Stimulated activated CD8-positive, alpha-beta memory T cell treated with anti-CD3 and anti-CD28 coated beads, Interleukin-15, amount 100 ng/mL, for 1 hour (primary cell): ENCODE measurements around the gene SMARCC2.

Source experiments
- DNase-seq: peaks from one replicate; pipeline ENCODE4 v3.0.0-alpha.2; 2020; ENCODE audit warnings: low read depth

SMARCC2 gene

DNA sequence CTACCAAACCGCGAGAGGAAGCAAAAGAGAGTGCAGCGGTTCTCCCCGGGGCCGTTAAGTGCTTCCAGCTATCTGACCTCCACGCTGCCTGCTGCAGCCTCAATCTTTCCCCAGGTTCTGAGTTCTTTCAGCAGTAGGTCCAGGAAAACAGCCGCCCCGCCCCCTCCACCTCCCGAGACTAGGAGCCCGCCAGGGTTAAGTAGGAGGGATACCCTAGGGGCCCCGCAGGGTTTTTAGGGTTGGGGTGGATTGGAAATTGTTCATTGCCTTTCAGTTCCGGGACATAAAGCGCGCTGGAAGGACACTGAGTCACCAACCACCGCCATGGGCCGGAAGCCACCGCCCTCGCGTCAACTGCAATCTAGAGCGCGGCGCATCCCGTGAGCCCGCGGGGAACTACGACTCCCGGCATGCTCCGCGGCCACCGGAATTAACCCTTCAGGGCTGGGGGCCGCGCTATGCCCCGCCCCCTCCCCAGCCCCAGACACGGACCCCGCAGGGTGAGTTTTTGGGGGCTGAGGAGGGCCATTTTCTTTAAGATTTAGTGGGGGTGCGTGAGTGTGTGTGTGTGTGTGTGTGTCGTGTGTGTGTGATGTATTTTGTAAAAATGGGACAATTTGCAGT lies 37.0 kb downstream of the SMARCC2 start, which contains the start of gene MYL6B:
MYL6B (plus strand) TSS at position 456 of the 624 bp plus-strand sequence. CDS start 1,332 bp downstream, outside the sequence.
- DNase-seq, result peak; percentile 83

DNA sequence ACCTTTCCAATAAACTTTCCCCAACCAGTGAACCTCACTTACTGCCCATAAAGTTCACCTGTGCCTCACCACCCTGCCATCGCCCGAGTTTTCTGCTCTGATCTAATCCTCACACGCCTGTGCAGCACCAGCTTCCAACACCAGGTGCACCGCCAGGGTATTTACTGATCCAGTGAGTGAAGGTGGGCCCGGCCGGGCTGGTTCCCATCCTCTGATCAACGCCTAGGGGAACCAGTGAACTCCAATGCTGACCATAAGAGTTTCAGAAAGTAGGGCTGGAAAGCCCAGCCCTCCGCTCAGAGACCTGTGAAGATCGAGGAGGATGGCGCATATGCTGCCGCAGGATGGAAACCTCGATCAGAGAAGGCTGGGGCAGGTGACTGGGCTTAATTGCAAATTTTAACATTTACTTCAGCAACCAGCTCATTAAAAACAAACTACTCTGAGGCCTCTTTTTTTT lies 37.6 kb downstream of the SMARCC2 start:
- DNase-seq, result peak; percentile 49

DNA sequence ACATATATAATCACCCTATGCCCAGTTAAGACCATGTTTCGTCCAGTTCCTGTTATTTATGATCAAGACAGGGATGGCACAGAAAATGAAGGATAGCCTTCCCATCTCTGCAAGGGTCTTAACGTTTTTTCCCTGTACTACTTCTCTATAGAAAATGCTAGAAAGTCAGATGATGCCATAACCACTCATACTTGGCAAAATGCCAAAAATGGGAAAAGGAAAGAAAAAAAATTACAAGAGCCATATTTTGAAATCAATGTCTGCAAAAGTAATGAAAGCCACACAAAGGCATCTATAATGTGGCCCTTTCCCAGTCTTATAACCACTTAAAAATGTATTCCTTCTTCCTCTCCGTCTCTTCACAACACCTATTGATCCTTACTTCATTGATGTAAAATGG lies 38.7 kb downstream of the SMARCC2 start:
- no peak for DNase-seq

DNA sequence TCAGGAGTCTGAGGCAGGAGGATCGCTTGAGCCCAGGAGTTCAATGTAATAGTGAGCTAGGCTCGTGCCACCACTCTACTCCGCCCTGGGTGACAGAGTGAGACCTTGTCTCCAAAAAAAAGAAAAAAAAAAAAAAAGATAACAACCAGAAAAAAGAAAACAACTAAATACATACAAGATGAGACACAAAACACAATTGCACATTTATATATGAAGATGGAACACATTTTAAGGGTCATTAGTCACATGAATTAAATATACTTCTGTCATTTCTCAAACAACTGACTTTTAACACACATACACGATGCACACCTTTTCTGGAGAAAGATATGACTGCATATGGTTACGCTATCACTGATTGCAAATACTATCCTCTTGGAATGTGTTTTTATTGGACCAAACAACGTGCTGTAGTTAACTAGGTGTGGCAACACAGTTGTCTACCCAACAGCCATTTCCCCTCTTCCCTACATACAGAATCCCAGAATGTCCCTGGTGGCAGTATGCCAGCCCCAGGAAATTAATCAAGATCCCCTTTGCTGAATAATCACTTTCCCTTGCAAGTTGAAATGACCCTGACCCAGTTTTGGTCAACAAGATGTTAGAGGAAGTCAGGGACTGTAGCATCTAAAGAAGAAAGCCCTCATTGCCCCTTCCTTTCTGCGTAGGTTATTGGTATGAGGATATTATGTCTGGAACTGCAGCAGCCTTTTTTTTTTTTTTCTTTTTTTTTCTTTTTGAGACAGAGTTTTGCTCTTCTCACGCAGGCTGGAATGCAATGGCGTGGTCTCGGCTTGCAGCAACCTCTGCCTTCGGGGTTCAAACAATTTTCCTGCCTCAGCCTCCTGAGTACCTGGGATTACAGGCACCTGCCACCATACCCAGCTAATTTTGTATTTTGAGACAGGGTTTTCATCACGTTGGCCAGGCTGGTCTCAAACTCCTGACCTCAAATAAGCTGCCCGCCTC lies 42.5 kb downstream of the SMARCC2 start:
- DNase-seq, result no peak

DNA sequence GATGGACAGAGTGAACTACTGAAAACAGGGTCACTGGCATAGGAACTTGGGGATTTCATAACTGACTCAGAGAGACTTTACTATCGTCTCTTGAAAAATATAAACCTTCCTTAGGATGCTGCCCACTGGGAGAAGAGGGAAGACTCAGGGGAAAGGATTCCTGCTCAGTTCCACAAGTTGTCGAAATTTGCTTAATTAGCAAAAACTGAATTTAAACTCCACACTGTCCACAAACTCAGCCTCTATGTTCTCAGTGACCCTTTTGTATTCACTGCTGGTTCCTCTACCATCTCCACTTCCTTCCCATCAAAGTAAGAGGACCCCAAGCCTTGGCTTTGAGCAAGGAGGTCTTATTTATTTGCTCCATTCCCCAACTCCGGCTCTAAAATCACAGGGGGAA lies 44.1 kb downstream of the SMARCC2 start:
- no peak for DNase-seq

DNA sequence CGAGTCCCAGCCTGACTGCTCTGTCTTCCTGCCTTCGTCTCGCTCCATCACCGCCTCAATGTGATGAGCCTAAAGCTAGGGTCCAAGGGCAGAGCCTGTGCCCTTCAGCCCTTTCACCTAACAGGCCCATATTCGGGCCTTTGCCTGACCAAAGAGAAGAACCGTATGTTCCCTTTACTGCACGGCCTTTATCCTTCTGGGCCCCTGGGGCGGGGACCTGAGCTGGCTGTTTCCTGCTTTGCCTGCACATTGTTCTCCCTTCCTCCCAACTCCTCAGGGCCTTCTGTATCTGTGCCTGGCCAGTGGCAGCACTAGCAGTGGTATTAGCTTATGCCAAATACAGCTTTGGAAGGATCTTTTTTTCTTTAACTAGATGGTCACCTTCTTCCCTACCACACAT lies 45.4 kb downstream of the SMARCC2 start:
- no peak for DNase-seq

DNA sequence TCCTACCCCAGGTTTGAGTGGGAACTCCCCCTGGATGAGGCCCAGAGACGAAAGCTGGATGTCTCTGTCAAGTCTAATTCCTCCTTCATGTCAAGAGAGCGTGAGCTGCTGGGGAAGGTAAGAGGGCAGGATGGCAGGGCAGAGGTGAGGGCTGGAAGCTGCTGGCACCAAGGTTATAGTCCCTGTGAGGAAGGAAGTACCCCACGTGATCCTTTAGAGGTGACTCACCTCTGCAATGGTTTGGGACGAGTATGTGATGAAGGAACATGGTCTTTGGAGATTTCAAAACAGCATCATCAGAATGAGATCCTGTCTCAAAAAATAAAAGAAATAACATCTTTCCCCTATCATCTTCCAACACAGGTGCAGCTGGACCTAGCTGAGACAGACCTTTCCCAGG lies 46.1 kb downstream of the SMARCC2 start:
- no peak for DNase-seq

DNA sequence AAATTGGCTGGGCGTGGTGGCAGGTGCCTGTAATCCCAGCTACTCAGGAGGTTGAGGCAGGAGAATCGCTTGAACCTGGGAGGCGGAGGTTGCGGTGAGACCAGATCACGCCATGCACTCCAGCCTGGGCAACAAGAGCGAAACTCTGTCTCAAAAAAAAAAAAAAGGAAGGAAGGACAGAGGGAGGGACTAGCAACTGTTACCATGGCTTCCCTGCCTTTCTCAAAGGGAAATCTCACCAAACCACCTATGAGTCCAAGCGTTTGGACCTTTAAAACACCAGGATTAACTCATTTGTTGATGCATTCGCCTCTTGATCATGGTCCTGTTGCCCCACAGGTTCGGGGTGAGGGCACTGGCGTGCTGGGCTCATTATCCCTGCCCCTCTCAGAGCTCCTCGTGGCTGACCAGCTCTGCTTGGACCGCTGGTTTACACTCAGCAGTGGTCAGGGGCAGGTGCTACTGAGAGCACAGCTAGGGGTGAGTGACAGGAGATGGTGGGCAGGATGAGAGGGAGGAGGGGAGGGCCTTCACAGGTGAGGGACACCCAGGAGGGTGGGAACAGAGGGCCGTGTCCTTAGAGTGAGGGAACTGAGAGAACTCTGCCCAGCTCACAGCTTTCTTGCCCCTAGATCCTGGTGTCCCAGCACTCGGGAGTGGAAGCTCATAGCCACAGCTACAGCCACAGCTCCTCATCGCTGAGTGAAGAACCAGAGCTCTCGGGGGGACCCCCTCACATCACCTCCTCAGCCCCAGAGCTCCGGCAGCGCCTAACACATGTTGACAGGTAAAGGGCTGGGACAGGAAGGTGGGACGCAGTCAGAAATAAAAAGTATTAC lies 47.1 kb downstream of the SMARCC2 start:
- DNase-seq, result no peak

DNA sequence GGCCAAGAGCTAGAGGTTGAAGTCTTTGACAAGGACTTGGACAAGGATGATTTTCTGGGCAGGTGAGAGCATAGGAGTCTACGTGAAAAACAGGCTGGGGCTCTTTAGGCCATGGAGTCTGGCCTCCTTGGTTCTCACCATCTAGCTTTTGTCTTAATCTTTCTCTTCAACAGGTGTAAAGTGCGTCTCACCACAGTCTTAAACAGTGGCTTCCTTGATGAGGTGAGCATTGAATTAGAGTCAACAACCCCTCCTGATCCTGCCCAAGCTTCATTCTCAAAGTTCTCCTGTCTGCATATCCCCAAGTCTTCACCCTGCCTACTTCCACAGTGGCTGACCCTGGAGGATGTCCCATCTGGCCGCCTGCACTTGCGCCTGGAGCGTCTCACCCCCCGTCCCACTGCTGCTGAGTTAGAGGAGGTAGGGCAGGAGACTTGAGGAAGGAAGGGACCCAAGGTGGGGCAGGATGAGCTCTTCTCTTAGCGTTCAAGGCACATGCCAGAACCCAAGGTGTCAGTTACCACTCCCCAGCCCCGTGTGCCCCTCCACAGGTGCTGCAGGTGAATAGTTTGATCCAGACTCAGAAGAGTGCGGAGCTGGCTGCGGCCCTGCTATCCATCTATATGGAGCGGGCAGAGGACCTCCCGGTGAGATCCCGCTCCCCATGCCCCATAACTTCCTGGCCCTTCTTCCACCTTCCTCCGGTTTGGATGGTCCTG lies 51.3 kb downstream of the SMARCC2 start:
- no peak for DNase-seq

DNA sequence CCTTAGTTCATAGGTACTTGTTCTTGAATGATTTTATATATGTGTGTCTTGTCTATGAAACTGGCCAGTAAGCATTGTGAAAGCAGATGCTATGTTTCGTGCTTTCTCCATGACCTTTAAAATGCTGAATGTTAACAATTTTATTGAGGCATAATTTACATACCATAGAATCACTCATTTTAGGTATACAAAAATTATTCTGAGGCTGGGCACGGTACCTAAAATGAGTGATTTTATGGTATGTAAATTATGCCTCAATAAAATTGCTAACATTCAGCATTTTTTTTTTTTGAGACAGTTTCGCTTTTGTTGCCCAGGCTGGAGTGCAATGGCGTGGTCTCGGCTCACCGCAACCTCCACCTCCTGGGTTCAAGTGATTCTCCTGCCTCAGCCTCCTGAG lies 54.4 kb downstream of the SMARCC2 start:
- no peak for DNase-seq

DNA sequence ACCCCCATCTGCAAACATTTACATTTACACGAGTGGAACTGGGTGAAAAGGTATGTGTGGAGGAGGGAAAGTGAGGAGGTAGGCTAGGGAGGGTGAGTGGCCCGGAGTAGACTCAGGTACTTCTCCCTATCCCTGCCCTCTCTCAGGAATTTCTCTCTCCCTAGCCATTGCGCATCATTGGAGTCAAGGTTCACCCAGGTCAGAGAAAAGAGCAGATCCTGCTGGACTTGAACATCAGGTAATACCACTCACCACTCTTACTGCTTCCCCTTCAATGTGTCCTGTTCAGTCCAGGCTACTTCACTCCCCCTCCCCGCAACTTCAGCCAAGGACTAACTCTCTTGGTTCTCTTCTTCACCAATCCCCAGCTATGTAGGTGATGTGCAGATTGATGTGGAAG lies 58.4 kb downstream of the SMARCC2 start:
- no peak for DNase-seq

DNA sequence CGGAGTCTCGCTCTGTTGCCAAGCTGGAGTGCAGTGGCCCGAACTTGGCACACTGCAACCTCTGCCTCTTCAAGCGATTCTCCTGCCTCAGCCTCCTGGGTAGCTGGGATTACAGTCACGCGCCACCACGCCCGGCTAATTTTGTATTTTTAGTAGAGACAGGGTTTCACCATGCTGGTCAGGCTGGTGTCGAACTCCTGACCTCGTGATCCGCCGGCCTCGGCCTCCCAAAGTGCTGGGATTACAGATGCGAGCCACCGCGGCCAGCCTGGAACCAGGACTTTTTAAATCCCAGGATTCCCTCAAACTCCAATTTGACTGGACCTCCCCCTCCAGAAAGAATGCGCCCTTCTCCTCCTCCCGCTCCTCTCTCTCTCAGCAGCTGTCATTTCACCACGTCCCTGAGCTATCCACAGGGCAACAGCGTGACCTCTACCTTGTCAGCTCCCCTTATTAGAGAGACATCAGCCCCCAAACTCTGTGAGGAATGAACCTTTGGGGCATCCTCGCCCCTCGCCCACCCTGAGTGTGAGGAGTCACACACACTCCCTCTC lies 59.3 kb downstream of the SMARCC2 start:
- DNase-seq, result no peak

DNA sequence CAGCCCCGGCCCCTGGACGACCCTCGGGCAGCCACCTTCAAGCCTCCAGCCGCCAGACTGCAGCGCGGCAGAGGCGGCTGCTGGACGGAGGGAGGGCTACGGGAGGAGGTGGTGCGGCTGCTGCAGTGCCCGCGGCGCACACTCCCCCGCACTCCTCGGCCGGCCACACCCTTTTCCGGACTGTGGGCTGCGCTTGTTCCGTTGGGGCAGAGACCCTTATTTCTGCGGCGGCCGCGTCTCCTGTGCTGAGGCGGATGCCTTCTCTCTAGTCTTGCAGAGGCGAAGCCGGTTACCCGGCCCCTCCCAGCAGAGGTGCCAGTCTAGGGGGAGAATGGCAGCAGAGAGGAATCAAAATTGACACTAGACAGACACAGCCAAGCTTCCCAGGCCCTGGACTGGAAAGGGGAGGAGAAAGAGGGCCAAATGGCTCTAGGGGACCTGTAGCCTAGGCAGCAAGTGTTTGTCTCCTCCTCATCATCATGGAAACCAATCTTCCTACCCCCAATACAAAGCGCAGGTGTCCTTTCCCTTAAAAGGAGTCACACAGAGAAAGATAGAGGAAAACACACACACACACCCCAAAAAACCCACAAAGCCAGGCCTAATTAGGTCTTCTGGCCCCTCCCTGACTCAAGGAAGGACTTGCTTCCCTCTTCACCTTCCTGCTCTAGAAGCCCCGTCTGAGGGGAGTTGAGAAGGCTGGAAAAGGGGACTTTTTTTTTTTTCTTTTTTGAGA lies 59.9 kb downstream of the SMARCC2 start:
- DNase-seq, result peak; percentile 59

DNA sequence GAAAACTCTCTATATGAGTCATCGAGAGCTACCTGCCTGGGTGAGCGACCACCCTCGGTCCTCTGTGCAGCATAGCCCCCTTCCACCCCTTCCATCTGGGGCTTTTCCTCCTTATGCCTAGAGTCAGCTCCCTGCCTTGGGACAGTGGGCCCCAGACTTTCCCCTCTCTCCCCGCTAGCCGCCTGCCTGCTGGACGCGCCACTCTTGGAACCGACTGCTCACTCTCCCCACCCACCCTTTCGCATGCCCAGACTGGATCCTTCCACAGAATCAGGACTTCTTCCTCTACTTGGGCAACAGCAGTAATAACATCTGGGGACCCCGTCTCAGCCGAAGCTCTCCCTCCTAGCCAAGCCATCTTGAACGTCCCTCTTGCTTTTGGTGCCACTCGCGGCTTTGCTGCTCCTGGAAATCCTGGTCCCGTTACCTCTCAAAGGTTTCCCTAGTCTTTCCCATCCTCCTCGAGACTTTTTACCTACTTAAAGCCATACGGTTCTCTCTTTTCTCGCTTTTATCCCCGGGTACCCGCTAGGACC lies 60.5 kb downstream of the SMARCC2 start:
- DNase-seq, result no peak

DNA sequence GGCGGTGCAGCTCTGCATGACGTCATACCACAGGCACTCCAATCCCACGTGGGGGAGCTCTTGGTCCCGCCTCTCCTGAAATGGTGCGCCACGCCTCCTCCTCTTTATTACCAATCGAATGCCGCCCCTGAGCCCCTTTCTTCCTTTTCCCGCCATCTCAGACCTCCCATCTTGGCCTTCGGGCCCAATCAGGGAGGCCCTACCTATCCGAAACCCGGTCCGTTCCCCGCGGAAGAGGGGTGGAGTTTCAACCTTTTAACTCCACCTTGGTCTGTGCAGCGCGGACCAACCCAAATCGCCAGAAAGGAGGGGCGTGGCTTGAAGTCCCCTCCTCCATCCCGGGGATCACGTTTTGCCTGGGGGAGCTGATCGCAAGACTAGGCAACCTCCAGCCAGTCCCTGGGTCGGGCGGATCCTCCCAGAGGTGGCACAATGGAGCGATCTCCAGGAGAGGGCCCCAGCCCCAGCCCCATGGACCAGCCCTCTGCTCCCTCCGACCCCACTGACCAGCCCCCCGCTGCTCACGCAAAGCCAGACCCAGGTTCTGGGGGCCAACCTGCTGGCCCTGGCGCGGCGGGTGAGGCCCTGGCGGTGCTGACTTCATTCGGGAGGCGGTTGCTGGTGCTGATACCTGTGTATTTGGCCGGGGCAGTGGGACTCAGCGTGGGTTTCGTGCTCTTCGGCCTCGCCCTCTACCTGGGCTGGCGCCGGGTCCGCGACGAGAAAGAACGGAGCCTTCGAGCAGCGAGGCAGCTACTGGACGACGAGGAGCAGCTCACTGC lies 61.2 kb downstream of the SMARCC2 start, which contains the start of gene ESYT1:
ESYT1 (plus strand) TSS at position 380 of the 782 bp plus-strand sequence; CDS start at position 433, 53 bp downstream.
- peak; percentile 93 for DNase-seq

DNA sequence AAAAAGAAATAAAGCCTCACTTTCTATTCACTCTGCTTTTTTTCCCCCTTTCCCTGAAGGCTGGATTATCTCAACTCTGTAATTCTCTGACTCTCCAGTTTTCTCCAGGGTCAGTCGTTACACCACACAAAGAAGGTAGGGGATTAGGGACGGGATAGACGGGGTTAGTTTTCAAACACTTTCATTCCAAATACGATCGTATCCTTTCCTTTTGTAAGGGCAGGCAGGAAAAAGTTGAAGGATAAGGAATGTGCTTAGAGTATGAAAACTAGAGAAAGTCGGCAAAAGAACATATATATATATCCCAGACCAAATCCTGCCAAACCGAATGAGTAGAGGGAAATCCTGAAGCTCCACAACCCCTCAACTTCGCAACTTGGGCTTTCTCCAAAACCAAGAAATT lies 61.8 kb downstream of the SMARCC2 start:
- DNase-seq, result no peak

DNA sequence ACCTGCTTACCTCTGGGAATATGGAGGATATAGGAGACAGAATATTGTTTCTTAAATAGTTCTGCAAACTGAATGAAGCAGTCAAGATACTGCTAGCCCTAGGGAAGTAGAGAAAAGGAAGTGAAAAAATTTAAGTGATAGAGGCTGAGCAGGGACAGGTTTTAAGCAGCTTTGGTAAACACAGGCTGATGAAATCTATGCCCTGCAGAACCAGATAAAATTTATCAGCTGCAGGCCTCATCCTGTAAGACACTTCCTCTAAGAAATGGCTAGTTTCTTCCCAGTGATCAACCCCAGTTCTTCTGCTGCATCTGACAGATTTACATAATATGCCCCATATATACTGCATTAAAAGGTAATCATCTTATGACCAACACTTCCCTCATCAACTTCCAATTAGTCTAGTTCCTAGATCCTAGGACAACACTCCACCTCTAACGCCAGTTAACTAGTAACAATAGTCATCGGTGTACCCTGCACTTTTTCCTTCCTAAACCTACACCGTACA lies 62.5 kb downstream of the SMARCC2 start:
- DNase-seq, result no peak

DNA sequence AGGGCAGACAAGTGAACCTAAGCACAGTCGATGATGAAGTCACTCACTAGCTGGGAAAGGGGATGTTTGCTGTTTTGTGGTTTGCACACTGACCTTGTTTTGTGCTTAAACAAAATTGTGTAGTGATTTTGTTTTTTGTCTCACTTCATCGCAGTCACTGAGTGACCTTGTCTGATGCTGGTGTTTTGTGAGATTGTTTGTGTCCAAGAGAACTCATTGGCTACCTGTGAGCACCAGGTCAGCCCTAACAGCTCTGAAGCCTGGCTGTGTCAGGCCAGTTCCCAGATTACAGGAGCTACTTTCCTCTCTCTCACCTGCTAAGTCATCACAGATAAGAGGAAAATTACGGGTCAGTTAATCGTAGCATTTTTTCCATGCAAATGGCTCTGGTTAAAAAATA lies 65.2 kb downstream of the SMARCC2 start:
- no peak for DNase-seq

DNA sequence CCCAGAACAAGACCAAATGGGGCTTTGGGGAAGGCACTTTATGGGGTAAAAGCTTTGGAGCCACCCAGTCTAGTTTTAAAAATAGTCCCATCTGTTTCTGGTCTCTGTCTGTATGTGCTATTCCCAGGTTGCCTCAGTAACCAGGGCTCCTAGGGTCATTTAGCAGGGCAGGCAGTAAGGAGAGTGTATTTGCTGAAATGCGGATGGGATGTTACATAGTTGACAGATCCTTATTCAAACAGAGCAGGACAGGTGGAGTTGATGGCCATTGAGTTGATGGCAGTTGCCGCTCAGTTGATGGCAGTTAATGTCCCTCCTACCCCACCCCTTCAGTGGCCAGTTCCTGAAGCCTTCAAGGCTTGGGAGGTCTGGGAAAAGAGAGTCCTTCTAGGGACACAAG lies 66.6 kb downstream of the SMARCC2 start:
- no peak for DNase-seq
